H9 (cell line): ENCODE results near the gene NCKAP5. TPM values are rescaled to one million over a fixed set of nuclear protein-coding genes. Genes with fewer than 3 reads are reported as not detected.
A peak's percentile ranks its signal among the peaks of the same experiment; 100 is the strongest.
"Not testable (repeated sequence)": the region's sequence is repeated elsewhere in the genome, so short reads cannot be mapped to it uniquely, and the experiment has no call there.

Experiments used
- DNase-seq: peaks from one replicate; pipeline ENCODE4 v3.0.0-alpha.2; 2017
- H2AFZ ChIP-seq: one replicate; pipeline ENCODE4 v1.6.1; 2013; ENCODE audit warnings: mild to moderate bottlenecking, low read length, control low read depth, moderate library complexity
- H2AK5ac ChIP-seq: 2 replicates; pipeline ENCODE4 v1.6.1; 2013; ENCODE audit warnings: low read length, control low read depth, mixed read lengths; ENCODE audit not compliant: insufficient read length
- H2BK120ac ChIP-seq: one replicate; pipeline ENCODE4 v1.6.1; 2013; ENCODE audit warnings: low read depth, mild to moderate bottlenecking, low read length, control low read depth, inconsistent platforms; ENCODE audit not compliant: poor library complexity, severe bottlenecking
- H2BK12ac ChIP-seq: 2 replicates; pipeline ENCODE4 v1.6.1; 2013; ENCODE audit warnings: low read length, control low read depth, mixed read lengths, low read depth; ENCODE audit not compliant: insufficient read length
- H2BK15ac ChIP-seq: 2 replicates; pipeline ENCODE4 v1.6.1; 2013; ENCODE audit warnings: low read depth, low read length, control low read depth
- H2BK20ac ChIP-seq: one replicate; pipeline ENCODE4 v1.6.1; 2013; ENCODE audit warnings: low read depth, mild to moderate bottlenecking, low read length, control low read depth, inconsistent platforms; ENCODE audit not compliant: poor library complexity, severe bottlenecking
- H2BK5ac ChIP-seq: 2 replicates; pipeline ENCODE4 v1.6.1; 2013; ENCODE audit warnings: low read length, control low read depth, mixed read lengths; ENCODE audit not compliant: insufficient read length
- H3K14ac ChIP-seq: 2 replicates; pipeline ENCODE4 v1.6.1; 2013; ENCODE audit warnings: low read length, control low read depth; ENCODE audit not compliant: insufficient read depth
- H3K18ac ChIP-seq: 2 replicates; pipeline ENCODE4 v1.6.1; 2013; ENCODE audit warnings: low read depth, mild to moderate bottlenecking, mixed read lengths, low read length, control low read depth; ENCODE audit not compliant: insufficient read length
- H3K23ac ChIP-seq: 2 replicates; pipeline ENCODE4 v1.6.1; 2013; ENCODE audit warnings: low read length, control low read depth, mixed read lengths, low read depth; ENCODE audit not compliant: insufficient read length
- H3K23me2 ChIP-seq: 2 replicates; pipeline ENCODE4 v1.6.1; 2013; ENCODE audit warnings: low read depth, mild to moderate bottlenecking, mixed read lengths, low read length, control low read depth; ENCODE audit not compliant: insufficient read length, poor library complexity, severe bottlenecking
- H3K27ac ChIP-seq: 2 replicates; pipeline ENCODE4 v1.5.1; 2013; ENCODE audit warnings: low read length, control low read depth, mixed read lengths, low read depth; ENCODE audit not compliant: insufficient read length
- H3K27me3 ChIP-seq: 2 replicates; pipeline ENCODE4 v1.6.1; 2013; ENCODE audit warnings: low read length, control low read depth, inconsistent platforms; ENCODE audit not compliant: insufficient read depth
- H3K4ac ChIP-seq: 2 replicates; pipeline ENCODE4 v1.6.1; 2013; ENCODE audit warnings: low read depth, mild to moderate bottlenecking, control low read depth, inconsistent platforms, low read length, moderate library complexity
- H3K4me1 ChIP-seq: 2 replicates; pipeline ENCODE4 v1.6.1; 2013; ENCODE audit warnings: low read length, control low read depth, inconsistent platforms; ENCODE audit not compliant: insufficient read depth
- H3K4me2 ChIP-seq: 2 replicates; pipeline ENCODE4 v1.6.1; 2013; ENCODE audit warnings: low read length, control low read depth, mixed read lengths; ENCODE audit not compliant: insufficient read length, insufficient read depth
- H3K56ac ChIP-seq: 2 replicates; pipeline ENCODE4 v1.6.1; 2013; ENCODE audit warnings: low read depth, mild to moderate bottlenecking, mixed read lengths, low read length, control low read depth; ENCODE audit not compliant: insufficient read length
- H3K79me1 ChIP-seq: 2 replicates; pipeline ENCODE4 v1.6.1; 2013; ENCODE audit warnings: low read depth, mild to moderate bottlenecking, moderate library complexity, low read length, control low read depth, inconsistent platforms; ENCODE audit not compliant: insufficient read depth, poor library complexity, severe bottlenecking
- H3K79me2 ChIP-seq: 2 replicates; pipeline ENCODE4 v1.6.1; 2013; ENCODE audit warnings: low read length, control low read depth, inconsistent platforms; ENCODE audit not compliant: insufficient read depth
- H3K9ac ChIP-seq: 2 replicates; pipeline ENCODE4 v1.6.1; 2013; ENCODE audit warnings: low read length, control low read depth, mixed read lengths; ENCODE audit not compliant: insufficient read length; ENCODE audit errors: extremely low read depth
- H3K9me3 ChIP-seq: one replicate; pipeline ENCODE4 v1.6.1; 2013; ENCODE audit warnings: low read depth, low read length, inconsistent platforms; ENCODE audit not compliant: control insufficient read depth
- H3T11ph ChIP-seq: one replicate; pipeline ENCODE4 v1.6.1; 2013; ENCODE audit warnings: mild to moderate bottlenecking, low read length, control low read depth, inconsistent platforms
- H4K20me1 ChIP-seq: one replicate; pipeline ENCODE4 v1.6.1; 2013; ENCODE audit not compliant: control insufficient read depth, insufficient read length, insufficient read depth
- H4K5ac ChIP-seq: 2 replicates; pipeline ENCODE4 v1.6.1; 2013; ENCODE audit warnings: low read depth, mild to moderate bottlenecking, mixed read lengths, low read length, control low read depth; ENCODE audit not compliant: insufficient read length
- H4K8ac ChIP-seq: replicated peaks from 2 replicates; pipeline ENCODE4 v1.6.1; 2013; ENCODE audit warnings: low read length, control low read depth, mixed read lengths, low read depth; ENCODE audit not compliant: insufficient read length
- H4K91ac ChIP-seq: 2 replicates; pipeline ENCODE4 v1.6.1; 2013; ENCODE audit warnings: low read depth, mild to moderate bottlenecking, moderate library complexity, mixed read lengths, low read length, control low read depth; ENCODE audit not compliant: insufficient read length
- H3K27ac Mint-ChIP-seq, 3 experiments: 2 replicates in 2 of 3; 3 replicates in 1 of 3; pipeline ENCODE4 v1.8.0; 2020 to 2021; ENCODE audit warnings: mixed read lengths in 3 of 3, mild to moderate bottlenecking in 1 of 3, moderate library complexity in 1 of 3
- H3K27me3 Mint-ChIP-seq: 2 replicates; pipeline ENCODE4 v1.8.0; 2021; ENCODE audit warnings: low read depth, mild to moderate bottlenecking, moderate library complexity, mixed read lengths
- H3K36me3 Mint-ChIP-seq, 3 experiments: 2 replicates in 2 of 3; 3 replicates in 1 of 3; pipeline ENCODE4 v1.8.0; 2020 to 2021; ENCODE audit warnings: low read depth in 3 of 3, mixed read lengths in 3 of 3; ENCODE audit not compliant: insufficient read depth in 1 of 3
- H3K4me1 Mint-ChIP-seq, 2 experiments: 2 replicates each; pipeline ENCODE4 v1.8.0; 2020; ENCODE audit warnings: mixed read lengths in 2 of 2
- H3K4me3 Mint-ChIP-seq, 2 experiments: 2 replicates in 1 of 2; 3 replicates in 1 of 2; pipeline ENCODE4 v1.8.0; 2020 to 2021; ENCODE audit warnings: mild to moderate bottlenecking in 2 of 2, mixed read lengths in 2 of 2, moderate library complexity in 1 of 2
- H3K9me3 Mint-ChIP-seq, 2 experiments: 2 replicates in 1 of 2; 3 replicates in 1 of 2; pipeline ENCODE4 v1.8.0; 2020; ENCODE audit warnings: mild to moderate bottlenecking in 2 of 2, mixed read lengths in 2 of 2, moderate library complexity in 1 of 2
- WGBS: extraction: QIAGEN DNeasy Blood & Tissue Kit; methylation state at CpG from one replicate; pipeline ENCODE4 v1.1.7; 2013; ENCODE audit warnings: missing lambda C conversion rate, low lambda C conversion rate, mixed read lengths; ENCODE audit not compliant: insufficient read length; ENCODE audit errors: extremely low coverage; 5-methylcytosine and 5-hydroxymethylcytosine counted together
- total RNA-seq: library from RNA; stranded (reverse); gene quantifications from 2 replicates; pipeline ENCODE4 v1.2.1, GENCODE V29; 2021
- TF ChIP-seq, protein P1 (sequence below): fragments of 200-600 bp; sonication (generic); conservative IDR thresholded peaks from 3 replicates; pipeline ENCODE4 v1.8.0; 2021; ENCODE audit warnings: antibody characterized with exemption, mild to moderate bottlenecking

Gene NCKAP5
- total RNA-seq, 1 experiment from 2014 or later: 0.26 TPM

DNA sequence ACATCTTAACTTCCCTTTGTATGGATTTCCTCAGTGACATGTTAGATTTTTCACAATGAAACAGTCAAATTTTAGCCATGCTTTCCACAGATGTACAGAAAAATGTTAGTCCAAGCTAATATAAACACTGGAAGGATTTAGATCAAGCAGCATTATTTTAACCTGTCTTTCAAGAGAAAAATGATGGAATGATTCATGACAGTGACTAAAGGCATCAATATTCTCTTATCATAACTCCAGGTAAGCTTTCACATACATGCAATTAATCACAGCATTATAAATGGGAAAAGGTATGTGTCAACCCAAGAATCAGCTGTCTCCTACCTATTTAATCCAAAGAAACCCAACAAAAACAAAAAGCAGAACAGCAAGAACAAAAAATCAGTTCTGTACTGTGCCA lies 92.7 kb downstream of the NCKAP5 start:
- H3K27ac Mint-ChIP-seq: no peak overlapping the region
- Histone ChIP-seq H3K14ac (no peak overlapping the region), H3K4me2 (no peak overlapping the region), H4K91ac (no peak overlapping the region), H3K79me2 (no peaks in the 10 kb centered on the region), H2BK120ac (no peak overlapping the region), H2AFZ (no peak overlapping the region), H3K23me2 (no peaks in the 10 kb centered on the region), H4K8ac (no peak overlapping the region), H4K20me1 (no peaks in the 10 kb centered on the region), H3K27me3 (no peaks in the 10 kb centered on the region), H3K23ac (no peak overlapping the region), H3K27ac (no peak overlapping the region), H2BK12ac (no peak overlapping the region), H2AK5ac (no peak overlapping the region), H2BK5ac (no peak overlapping the region), H3K9ac (no peak overlapping the region), H2BK15ac (no peak overlapping the region), H3K56ac (no peak overlapping the region), H3K9me3 (no peaks in the 10 kb centered on the region), H3K18ac (no peak overlapping the region), H3K4me1 (no peaks in the 10 kb centered on the region), H2BK20ac (no peak overlapping the region), H3T11ph (no peak overlapping the region), H3K4ac (no peak overlapping the region), H4K5ac (no peak overlapping the region), H3K79me1 (no peaks in the 10 kb centered on the region)
- H3K4me1 Mint-ChIP-seq: peaks cover 3 to 8% of the 10 kb centered on the region in 2 experiments; a peak in 3 of 4 replicates
- TF ChIP-seq, protein P1, sequence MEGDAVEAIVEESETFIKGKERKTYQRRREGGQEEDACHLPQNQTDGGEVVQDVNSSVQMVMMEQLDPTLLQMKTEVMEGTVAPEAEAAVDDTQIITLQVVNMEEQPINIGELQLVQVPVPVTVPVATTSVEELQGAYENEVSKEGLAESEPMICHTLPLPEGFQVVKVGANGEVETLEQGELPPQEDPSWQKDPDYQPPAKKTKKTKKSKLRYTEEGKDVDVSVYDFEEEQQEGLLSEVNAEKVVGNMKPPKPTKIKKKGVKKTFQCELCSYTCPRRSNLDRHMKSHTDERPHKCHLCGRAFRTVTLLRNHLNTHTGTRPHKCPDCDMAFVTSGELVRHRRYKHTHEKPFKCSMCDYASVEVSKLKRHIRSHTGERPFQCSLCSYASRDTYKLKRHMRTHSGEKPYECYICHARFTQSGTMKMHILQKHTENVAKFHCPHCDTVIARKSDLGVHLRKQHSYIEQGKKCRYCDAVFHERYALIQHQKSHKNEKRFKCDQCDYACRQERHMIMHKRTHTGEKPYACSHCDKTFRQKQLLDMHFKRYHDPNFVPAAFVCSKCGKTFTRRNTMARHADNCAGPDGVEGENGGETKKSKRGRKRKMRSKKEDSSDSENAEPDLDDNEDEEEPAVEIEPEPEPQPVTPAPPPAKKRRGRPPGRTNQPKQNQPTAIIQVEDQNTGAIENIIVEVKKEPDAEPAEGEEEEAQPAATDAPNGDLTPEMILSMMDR: no peak
- H3K36me3 Mint-ChIP-seq: peaks cover 0 to 6% (median 0%) of the 10 kb centered on the region in 3 experiments; a peak in 1 of 7 replicates
- DNase-seq: no peak
- H3K4me3 Mint-ChIP-seq: no peak overlapping the region
- no peaks in the 10 kb centered on the region for H3K9me3 Mint-ChIP-seq
- H3K27me3 Mint-ChIP-seq: peaks cover 3% of the 10 kb centered on the region; the same call in 1 of the 2 replicates

DNA sequence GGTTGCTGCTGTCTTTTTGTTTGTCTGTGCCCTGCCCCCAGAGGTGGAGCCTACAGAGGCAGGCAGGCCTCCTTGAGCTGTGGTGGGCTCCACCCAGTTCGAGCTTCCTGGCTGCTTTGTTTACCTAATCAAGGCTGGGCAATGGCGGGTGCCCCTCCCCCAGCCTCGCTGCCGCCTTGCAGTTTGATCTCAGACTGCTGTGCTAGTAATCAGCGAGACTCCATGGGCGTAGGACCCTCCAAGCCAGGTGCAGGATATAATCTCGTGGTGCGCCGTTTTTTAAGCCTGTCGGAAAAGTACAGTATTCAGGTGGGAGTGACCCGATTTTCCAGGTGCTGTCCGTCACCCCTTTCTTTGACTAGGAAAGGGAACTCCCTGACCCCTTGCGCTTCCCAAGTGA lies 97.8 kb downstream of the NCKAP5 start:
- not testable (repeated sequence) for H2BK20ac ChIP-seq, H3K79me1 ChIP-seq, H3K4ac ChIP-seq, H3K4me1 Mint-ChIP-seq, H3K36me3 Mint-ChIP-seq, H3K18ac ChIP-seq, H2AFZ ChIP-seq, H3K9me3 ChIP-seq, H3K9me3 Mint-ChIP-seq, H2BK12ac ChIP-seq, H2BK15ac ChIP-seq, H4K8ac ChIP-seq, H3K27me3 Mint-ChIP-seq, H2BK120ac ChIP-seq, H3K4me2 ChIP-seq, H3K14ac ChIP-seq, H2AK5ac ChIP-seq, H2BK5ac ChIP-seq, H3K23me2 ChIP-seq, H3K27me3 ChIP-seq, H4K5ac ChIP-seq, H3K56ac ChIP-seq, H4K20me1 ChIP-seq, H3K9ac ChIP-seq, H3K27ac ChIP-seq, H4K91ac ChIP-seq, H3T11ph ChIP-seq, H3K23ac ChIP-seq, H3K4me1 ChIP-seq, H3K79me2 ChIP-seq, DNase-seq
- no CpG with 5 or more reads among the region's 13 CpGs for WGBS
- Mint-ChIP-seq H3K27ac (0 out of 7 replicates have a peak overlapping the region, but pooled peaks of 1 of the 3 experiments have one; percentile 61), H3K4me3 (peak overlapping the region; percentile 17 to 49; a peak in 2 of 5 replicates)
